GM15510 (cell line): Measurements from ENCODE around the gene ALOX15.

Source experiments
- POLR2A ChIP-seq: IDR thresholded peaks from 3 replicates; pipeline ENCODE4 v1.6.1; 2011; ENCODE audit warnings: borderline replicate concordance; ENCODE audit not compliant: insufficient read length; ENCODE audit errors: extremely low read depth

Gene ALOX15

DNA sequence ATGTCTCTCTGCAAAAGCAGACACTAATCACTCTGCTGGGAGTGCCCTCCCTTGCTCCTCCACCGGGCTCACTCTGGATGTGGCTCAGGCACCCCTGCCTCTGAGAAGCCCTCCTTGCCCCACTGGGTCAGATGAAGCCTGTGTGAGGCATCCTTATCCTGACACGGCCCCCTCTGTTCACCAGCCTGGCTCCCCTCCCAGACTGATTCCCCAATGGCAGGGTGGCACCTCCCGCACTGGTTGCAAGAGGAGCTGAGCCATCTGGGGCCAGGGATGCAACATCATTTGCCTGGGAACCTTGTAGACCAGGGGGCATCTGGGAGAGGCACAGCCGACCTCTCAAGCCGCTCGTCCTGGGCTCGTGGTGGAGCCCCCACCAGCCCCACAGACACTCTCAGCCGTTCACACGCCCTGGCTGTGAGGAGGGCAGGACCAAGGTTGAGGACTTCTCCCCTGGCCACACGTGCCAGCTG, 50.5 kb downstream of the ALOX15 start:
- TF ChIP-seq POLR2A = no peak

DNA sequence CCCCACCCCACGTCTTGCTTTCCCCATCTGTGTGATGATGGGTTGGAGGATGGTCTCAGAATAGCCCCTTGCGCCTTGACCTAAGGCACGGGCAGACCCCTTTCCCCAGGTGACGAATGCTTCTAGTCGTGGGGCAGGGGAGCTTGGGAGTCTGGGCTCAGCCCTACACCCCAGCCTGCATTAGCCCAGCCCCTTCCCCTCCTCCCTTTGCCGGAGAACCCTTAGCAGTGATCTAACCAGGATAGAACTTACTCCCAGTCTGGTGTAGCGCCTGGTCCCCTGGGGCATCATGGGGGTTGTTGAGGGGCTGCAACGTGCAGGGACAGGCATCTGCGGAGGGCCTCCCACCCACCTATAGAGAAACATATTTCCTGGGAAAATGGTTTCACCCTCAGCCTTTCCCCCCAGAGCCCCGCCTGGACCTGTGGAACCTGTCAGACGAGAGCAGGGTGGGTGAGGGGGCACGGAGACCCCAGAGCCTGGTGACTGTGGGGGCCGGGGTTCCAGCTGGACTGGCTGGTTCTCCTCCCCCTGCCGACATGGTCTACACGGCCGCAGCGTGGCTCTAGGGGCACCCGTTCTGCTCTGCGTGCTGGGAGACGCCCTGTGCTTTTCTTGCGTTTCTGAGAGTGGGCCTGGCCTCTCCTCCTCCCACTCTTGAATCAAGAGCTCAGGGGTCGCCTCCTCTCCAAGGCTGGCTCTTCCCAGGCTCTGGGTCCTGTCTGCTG, 52.4 kb downstream of the ALOX15 start:
- no peak for TF ChIP-seq POLR2A

DNA sequence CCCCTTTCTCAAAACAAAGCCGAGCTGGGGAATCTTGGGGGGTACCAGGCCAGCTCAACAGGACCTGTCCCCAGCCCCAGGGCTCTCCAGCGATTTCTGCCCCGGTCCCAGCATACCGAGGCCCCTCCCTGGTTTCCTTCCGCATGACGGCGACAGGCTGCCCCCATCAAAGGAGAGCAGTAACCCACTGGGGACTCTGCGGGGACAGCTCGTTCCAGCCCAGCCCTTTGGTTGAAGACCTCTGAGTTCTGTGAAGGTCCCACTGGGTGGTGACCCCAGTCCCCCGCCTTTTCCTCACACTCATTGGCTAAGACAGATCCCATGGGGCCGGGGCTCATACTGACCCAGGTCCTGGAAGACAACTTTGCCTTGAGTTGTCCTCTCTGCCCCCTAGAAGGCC, 53.1 kb downstream of the ALOX15 start:
- no peak for TF ChIP-seq POLR2A

DNA sequence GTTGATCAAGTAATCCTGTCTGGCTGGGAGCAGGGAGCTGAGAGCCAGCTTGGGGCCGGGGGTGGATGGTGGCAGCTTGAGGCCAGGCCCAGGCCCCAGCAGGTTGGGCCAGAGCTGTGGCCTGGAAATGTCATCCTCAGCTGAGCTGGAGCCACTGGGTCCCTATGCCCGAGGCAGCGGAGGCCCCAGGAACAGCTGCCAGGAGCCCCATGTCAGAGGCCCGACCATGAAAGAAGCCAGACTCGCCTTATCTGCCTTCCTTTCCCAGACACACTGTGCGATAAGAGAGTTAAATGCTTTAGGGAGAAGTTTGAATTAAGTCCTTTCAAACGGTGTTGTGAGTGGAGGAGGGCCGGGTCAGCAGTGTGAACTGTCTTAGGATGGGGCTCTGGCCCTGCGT, 53.7 kb downstream of the ALOX15 start:
- TF ChIP-seq POLR2A = no peak

DNA sequence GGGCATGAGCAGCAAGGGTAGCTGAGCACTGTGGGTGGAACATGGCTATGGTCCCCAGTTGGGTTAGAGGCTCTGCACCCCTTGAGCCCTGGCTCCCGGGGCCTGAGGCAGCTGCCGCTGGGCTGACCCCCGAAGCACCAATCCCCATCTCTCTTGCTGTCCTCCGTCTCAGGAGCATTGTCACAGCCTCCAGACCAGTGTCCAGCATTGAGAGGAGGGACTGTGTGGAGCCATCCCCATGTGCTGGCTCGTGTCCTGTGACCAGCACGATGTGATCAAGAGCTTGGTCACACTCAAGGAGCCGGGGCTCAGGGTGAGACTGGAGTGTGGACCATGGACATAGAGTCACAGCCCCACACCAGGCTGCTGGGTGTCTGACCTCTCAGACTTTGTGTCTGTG, 54.3 kb downstream of the ALOX15 start:
- no peak for TF ChIP-seq POLR2A

DNA sequence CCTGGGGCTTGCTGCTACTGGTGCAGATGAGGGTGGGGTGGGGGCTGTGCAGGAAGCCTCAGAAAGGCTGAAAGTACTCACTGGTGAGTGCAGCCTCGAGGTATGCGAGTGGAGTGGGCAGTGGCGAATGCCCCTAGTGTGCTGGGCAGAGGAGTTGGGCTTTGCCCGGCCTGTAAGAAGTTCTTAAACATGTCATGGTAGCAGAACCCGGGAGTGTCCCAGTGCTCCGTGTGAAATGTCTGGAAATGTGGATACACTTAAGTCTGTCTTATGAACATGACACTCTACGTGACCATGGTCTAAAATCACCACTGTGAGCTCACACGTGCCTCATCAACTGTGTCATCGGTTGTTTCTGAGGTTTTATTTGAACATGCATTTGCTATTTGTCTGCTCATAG, 55.4 kb downstream of the ALOX15 start:
- no peak for TF ChIP-seq POLR2A

DNA sequence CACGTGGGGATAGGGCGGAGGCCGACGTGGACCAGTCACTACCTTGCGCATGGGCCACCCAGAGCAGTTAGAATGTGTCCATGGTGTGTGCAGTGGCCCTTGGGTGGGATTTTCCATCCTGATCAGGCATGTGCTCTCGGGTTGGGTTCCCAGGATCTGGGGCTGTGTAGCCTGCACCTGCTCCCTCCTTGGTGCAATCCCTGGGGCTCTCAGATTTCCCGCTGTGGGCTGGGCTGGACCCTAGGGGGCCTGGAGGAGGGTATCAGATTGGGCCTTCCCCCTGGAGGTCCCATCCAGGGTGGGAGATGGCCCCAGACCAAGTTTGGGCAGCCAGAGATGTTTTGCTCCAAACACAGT, 55.9 kb downstream of the ALOX15 start:
- TF ChIP-seq POLR2A = no peak

DNA sequence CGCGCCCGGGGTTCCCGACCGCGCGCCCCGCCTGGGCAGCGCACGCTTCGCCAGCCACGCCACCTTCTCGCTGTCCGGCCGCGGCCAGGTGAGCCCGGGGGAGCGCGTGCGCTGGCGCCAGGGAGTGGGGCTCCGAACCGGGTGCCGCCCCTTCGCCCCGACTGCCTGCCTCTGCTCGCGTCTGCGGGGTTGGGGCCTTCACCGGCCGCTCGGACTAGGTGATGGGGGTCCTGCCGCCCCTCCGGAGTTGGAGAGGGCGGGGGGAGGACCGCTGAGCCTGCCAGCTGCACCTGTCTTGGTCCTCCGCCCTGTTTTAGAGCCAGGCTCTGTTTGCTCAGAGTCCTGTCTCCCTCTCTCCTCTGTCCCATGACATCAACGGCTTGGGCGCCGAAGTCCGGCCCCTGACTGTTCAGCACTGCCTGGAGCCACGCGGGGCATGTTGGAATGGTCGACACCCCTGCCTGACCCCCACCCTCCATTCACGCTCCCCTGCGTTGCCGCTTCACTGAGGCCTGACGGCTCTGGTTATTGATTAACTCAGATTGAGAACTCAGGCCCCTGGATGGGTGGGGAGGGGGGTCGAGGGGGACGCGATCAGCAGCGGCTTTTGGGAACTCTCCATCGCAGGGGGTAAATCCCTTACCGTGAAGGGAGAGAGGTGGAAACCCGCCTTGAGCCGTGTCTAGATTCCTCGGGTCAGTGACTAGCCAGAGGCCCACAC, 56.4 kb downstream of the ALOX15 start:
- no peak for TF ChIP-seq POLR2A

DNA sequence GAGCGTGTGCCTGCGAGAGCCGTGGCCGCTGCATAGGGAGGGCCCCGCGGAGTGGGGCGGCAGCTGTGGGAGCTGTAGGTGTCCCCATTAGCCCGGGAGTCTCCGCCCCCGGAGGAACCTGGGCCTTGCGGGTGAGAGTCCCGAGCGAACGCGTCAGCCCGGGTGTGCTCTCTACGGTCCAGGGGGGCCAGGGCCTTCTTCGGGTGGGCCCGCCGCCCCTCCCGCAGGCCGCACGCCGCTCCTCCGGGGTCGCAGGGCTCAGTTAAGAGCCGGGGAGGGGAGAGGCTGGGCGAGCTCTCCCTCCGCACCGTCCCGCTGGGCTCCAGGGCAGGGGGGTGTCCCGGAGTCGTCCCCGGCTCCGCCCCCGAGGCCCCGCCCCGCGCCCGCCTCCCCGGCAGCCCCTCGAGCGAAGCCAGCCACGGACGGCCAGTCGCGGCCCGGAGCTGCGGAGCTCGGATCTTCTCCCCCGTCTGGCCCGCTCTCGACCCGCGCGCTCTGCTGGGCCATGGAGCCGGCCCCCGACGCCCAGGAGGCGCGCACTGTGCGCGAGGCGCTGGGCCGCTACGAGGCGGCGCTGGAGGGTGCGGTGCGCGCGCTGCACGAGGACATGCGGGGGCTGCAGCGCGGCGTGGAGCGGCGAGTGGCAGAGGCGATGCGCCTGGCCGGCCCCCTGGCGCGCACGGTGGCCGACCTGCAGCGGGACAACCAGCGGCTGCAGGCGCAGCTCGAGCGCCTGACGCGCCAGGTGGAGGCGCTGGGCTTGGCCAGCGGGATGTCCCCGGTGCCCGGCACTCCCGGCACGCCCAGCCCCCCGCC, 57.2 kb downstream of the ALOX15 start, which contains the start of gene SMTNL2:
Gene SMTNL2, plus strand, starts transcription at position 429 of the 816 bp plus-strand sequence. Its CDS starts 77 bp downstream, at position 506.
- TF ChIP-seq POLR2A = no peak

DNA sequence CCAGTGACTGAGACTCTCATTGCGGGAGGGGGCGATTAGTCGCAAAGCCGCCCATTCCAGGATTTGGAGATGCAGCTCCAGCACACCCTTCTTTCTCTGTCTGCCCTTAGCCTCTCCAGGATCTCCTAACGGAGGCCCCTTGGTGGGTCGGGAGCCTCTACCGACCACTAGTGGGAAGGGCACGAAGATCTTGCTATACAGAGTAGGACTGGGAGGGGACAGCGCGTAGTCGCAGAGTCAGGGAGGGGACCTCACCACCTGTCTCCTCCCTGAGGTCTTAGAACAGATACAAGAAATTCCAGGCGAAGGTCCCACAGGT, 57.7 kb downstream of the ALOX15 start:
- TF ChIP-seq POLR2A = no peak

DNA sequence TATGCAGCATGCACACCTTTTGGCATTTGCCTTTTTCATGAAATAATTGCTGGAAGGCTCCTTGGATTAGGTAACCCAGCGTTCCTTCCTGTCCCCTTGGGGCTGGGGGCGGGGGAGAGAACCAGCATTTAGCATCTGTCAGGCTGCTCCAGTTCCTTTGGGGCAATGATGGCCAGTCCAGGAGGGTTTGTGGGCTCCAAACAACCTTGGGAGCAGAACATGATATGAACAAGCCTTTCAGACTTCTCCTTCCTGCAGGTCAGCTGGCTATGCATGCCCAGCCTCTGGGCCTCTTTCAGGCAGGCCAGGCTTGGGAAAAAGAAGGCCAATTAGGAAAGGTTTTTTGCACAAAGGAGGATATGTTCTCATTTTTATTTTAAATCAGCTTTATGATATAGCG, 58.3 kb downstream of the ALOX15 start:
- no peak for TF ChIP-seq POLR2A

DNA sequence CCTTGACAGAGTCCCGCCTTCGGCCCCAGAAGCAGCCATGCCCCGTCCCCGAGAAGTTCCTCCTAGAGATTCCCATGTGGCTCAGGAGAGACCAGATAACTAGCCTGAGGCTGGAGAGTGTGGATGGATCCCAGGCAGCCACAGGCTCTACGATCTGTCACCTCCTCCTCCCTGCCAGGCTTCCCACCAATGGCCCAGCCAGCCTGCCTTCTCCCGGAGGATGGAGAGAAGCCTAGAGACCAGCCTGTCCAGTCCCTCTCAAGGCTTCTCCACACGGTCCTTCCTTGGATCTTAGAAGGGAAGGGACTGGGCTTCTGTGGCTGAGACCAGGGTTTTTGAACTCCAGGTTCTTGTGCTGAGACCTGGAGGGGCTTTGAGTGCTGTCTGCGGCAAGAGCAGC, 58.8 kb downstream of the ALOX15 start:
- TF ChIP-seq POLR2A = no peak

DNA sequence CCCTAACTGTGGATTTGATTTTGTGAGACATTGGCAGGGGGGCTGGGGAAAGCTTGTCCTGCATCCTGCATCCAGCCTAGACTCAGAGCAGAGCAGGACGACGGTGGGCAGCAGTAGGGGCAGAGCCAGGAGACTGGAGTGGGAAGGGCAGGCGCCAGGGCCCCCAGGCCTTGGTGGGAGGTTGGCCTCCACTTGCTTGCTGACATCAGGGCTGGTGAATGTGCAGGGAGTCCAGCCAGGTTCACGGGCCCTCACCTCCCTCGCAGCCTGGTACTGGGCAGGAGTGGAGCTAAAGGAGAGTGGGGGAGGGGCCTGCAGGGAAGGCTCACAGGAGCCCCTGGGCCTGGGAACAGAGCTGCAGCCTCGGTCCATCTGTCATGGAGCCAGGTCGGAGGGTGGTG, 59.4 kb downstream of the ALOX15 start:
- no peak for TF ChIP-seq POLR2A
